NCI-H1417 (cell line): Measurements from ENCODE around the gene CLSTN2.
A peak's percentile ranks its signal among the peaks of the same experiment; 100 is the strongest.

ENCODE experiments used
- DNase-seq, 3 experiments: peaks; one replicate each; lab custom pipeline; 2025; lab: John Stamatoyannopoulos, UW

Gene CLSTN2

GRCh38 chr3:140595295-140595694 is 660.3 kb downstream of the CLSTN2 start:
- no peak for DNase-seq

DNA sequence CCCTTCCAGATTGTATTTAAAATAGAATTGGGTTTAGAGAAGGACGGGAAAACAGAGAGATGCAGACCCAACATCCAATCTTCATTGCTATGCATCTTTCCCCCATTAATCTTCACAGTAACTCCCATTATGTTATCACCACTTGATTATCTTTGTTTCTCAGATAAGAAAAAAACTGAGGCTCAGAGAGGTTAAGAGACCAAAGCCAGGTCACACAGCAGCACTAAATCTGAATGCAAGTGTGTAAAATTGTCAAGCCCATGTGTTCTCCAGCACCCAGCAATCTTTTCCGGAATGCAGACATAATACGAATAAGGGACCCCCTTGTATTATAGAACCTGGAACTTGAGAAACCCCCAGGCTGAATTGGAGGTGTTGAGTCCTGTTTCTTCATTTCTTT is 662.4 kb downstream of the CLSTN2 start:
- DNase-seq: no peak

GRCh38 chr3:140597792-140598191 is 662.8 kb downstream of the CLSTN2 start:
- peak in 2 of 3 experiments; percentile 55 to 86 for DNase-seq

DNA sequence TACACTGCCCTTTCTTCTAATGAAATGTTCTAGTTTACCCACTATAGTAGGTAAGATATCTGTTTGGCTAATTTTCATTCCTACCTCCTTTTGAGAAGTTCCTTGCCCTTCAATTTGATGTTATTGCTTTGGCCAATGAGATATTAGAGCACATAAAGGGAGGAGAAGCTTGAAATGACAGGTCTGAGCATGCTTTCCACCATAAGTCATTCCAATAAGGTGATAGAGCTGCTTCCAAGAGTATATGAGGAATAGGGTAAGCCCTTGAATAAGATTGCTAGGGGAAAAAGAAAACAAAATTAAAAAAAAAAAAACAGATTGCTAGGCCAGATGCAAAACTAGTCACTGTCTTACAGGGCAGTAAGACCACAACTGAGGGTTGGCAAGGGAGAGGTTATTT is 664.0 kb downstream of the CLSTN2 start:
- no peak for DNase-seq

DNA sequence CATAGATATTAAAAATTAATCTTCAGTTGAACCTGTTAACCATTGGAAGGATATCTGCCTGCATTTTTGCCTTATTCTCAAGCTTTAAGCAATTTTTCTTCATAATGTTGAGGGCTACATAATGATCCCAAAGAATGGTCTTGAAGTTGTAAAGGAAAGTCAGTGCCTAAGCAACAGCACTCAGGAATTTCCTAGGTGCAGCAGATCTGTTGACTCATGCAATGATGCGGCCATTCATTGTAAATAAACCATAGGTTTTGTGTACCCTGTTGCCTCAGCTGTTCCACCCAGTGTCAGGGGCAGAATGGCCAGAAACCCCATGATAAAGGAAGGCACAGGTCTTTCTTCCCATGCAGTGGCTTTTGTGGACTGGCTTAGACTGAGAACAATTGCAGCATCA is 664.5 kb downstream of the CLSTN2 start:
- peak in 2 of 3 experiments; percentile 16 to 22 for DNase-seq

DNA sequence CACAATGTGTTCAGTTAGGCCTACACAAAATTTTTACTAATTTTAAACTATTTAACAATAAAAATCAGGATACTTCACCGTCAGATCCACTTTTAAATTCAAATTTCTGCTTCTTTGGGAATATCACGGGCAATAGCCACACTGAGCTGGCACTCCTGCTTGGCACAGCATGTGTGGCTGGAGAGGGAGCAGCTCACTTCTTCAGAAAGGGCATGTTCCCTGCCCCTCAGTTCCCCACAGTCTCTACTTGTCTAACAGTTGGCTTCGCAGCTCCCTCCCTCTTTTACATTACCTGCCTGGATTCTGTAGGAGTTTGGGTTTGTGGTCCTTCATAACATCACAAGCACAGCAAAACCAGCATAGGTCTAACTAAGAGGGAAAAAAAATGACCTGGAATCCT is 666.9 kb downstream of the CLSTN2 start:
- DNase-seq: no peak

DNA sequence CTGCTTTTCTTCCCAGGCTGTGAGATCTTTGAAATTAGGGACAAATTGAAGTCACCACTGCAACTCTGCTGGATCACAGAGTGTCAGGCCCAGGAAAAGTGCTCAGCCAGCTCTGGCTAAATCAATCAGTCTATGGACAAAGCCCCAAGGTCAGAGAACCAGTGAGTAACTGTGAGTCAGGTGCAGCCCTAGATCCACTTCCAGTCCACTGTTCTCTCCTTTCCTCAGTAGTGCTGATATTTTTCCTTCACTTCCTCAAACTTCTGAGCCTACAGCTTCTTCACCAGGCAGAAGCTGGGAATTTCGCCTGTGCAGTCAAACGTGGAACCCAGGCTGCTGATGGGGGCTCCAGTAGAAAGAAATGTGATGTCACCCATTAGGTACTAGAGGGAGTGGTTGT is 667.8 kb downstream of the CLSTN2 start:
- DNase-seq: no peak

DNA sequence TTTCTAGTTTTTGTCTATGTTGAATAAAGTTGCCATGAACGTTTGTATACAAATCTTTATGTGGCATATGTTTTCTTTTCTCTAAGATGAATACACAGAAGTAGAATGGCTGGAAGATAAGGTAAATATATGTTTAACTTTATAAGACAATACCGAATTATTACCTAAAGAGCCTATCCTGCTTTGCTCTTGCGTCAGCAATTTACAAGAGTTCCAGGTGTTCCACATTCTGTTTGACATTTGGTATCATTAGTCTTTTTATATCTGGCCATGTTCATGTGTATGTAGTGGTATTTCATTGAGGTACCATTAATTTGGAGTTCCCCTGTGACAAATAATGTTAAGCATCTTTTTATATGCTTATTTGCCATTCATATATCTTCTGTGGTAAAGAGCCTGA is 668.8 kb downstream of the CLSTN2 start:
- DNase-seq: peak in 1 of 3 experiments; percentile 15

DNA sequence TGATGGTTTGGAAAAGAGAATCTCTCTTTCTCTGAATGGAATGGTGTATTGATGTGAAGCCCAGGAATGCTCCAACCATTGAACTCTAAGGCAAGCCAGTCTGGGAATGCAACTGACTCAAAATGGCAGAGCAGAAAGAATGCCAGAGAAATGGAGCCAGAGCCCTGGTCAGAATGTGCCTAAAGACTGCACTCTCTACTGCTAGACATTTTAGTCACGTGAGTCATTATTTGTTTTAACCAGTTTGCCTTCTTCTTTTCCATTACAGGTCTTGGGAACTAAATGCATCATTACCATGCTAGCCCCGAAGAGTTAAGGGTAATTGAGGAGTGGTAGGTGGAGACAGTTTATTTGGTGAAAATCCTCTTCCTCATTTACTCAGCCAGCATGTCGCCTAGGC is 675.6 kb downstream of the CLSTN2 start:
- no peak for DNase-seq

GRCh38 chr3:140614001-140614400 is 679.0 kb downstream of the CLSTN2 start:
- no peak for DNase-seq

DNA sequence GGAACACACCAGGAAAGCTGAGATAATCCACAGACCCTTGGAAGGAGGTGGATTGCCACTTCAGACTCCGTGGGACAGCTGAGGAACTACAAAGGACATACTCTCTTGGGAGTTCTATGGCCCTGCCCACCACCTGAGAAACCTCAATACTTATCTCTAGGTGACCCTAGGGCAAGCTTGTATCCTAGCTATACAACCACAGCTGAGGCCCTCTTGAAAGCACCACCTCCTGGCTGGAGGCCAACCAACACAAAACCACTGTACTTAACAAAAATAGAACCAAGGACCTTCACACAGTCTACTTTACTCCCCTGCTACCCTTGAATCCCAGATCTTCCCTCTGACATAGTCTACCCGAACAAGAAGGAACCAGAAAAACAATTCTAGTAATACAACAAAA is 682.1 kb downstream of the CLSTN2 start:
- no peak for DNase-seq

DNA sequence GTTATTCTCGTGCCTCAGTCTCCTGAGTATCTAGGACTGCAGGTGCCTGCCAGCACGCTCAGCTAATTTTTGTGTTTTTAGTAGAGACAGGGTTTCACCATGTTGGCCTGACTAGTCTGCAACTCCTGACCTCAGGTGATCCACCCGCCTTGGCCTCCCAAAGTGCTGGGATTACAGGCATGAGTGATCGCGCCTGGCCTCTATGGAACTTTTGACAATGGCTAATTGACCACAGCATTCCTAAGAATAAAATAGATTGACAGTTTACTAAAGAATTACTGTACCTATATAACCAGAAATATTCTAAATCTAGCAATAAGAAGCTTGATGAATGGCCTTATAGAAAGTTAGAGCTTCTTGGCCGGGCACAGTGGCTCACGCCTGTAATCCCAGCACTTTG is 691.9 kb downstream of the CLSTN2 start:
- no peak for DNase-seq
